ENCODE results near the gene HOXB8.

HOXB8 gene

DNA sequence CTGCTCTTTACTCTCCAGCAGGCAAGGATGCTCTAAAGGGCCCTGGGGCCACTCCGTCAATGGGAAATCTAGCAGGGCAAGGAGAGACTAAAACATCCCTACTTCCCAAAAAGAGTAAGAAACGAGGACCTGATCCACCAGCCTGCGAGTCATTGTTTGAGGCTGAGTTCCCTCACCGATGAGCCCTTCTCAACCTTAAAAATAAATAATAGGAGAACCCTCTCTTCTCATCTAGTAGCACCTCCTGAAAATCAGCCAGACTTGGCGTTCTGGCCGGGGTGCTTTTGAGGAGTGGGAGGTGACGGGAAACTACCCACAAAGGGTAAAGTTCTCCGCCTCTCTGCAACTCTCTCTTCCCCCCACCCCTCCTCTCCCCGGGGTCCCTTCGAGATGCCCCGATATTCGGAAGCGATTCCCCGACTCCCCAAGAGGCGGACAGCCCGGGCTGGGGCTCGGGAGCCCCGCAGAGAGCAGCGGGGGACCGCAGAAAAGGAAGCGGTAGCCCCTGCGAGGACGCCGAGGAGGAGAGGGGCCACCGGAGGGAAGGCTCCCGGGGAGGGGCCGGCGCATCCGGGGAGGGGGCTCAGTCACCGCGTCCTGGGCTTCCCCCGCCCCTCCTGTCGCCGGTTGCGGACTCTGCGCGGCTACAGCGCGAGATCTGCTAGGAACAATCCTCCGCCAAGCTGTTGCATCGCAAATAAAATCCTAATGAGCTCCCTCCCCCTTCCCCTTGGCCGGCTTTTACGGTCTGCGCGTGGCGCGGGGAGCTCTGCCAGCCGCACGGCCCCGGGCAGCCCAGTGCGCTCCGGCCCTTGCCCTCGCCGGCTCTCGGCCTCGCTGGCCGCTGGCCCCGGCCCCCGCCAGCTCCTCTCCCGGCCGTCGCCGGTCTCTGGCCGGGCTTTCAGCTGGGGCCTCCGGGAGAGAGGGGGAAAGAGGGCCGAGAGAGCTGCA, 9.7 kb upstream of the HOXB8 start:
- no peak for DNase-seq

DNA sequence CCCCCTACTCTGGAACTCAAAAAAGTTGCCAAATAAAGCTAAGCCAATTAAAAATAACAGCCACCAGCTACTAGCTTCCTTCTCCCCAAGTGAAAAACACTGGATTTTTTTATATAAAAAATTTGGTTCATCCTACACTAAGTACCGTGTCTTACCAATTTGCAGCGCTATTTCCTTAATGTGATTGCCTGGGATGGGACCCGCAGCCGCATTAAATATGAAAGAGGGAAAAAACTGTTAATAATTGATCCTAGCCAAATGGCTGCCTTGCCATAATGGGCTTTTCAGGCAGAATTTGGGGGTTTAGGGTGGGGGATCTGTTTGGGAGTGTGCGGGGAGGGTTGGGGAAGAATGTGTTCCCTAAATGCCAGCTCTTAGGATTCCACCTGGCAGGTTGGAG, 9.0 kb upstream of the HOXB8 start:
- no peak for DNase-seq

DNA sequence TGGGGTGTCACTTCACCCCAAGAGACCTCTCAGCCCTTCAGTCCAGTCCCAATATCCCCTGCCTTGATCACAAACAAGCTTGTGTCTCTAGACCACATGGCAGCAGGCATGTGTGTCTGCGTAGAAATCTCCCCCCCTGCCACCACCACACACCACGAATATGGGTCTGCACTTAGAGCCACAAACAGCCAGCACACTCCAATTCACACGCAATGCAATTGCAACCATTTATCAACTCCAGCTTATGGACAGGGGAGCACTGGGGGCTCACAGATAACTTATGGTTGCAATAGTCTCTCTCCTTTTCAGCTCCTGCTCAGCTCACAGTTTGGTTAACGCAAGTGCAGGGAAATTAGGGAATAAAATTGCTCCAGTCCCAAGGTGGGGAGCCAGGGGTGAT, 8.5 kb upstream of the HOXB8 start:
- no peak for DNase-seq

DNA sequence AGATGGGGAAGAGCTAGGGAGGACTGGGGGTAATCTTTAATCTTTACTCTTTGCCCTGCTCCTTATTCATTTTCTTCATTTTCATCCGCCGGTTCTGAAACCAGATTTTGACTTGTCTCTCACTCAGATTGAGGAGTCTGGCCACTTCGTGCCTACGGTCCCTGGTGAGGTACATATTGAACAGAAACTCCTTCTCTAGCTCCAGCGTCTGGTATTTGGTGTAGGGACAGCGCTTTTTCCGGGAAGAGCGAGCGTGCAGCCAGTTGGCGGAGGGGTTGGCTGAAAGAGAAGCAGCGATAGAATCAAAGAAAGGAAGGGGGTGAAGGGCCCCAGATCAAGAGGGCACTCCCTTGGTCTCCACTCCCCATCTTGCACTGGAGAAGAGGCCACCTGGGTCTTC, 7.8 kb upstream of the HOXB8 start:
- DNase-seq, result no peak

DNA sequence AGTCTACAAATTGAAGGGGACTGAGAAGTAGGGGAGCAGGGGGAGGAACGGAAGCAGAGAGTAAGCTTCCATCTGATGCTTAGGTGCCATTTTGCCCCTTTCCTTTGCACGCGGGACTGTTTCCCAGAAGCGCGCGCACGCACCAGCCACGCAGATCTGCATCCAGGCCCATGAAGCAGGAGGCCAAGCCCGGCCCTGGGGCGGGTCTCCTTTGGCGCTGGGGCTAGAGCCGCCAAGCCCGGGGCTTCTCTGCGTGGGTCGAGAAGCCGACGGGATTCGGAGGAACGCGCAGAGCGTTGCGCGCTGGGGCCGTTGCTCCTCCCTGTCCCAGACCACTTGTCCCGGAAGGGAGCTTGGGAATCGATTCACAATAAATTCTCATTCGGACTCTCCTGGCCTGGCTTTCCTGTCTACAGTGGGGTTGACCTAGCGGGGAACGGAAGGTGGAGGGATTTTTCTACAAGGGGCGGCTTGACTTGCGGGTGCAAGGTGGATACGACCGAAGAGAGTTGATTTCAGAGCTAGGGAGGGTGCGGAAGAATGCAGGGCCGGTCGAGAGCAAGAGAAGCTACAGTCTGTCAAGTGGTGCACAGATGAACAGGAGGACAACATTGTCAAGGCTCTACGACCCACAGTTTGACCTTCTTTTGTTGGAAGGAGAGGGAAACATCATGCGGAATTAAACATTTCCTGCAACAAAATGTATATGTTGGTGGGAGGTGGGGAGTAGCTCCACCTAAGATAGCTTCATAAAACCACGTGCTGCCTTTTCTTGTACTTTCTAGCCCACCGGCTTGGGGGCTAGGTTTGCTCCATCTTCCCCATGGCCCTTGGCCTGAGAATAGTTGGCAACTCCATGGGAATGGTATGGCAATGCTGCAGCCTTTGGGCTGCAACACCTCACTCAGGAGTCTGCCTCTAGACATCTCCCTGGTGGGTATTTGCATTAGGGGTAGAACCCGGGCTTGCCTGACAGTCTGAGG, 6.6 kb upstream of the HOXB8 start:
- no peak for DNase-seq

DNA sequence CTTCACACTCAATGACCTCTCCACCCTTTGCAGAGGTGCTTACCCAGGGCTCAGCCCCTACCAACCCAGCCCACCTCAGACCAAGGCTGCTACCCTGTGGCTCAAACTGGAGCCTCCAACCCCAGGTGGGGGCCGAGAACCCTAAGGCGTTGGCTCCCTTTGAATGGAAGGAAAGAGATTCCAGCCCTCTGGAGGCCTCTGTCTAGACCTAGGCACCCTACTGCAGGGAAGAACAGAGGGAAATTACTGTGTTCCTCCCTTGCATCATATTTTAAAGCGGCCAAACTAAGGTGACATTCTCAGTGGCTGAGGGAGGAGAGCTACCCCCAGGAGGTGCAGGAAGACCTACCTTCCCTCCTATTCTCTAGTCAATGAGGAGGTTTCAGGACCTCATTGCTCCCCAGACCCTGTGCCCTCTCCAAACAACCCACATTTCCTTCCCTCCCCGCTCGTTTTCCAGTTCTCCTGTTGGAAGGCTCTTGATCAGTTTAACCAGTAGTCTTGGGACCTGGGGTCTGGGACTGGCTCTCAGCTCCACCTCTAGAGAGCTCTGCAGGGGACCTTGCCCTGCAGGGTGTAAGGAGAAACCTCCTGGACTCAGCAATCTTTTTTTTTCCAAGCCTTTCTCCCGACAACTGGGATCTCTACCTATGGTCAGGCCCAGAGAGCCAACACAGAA, 5.5 kb upstream of the HOXB8 start:
- DNase-seq, result no peak

DNA sequence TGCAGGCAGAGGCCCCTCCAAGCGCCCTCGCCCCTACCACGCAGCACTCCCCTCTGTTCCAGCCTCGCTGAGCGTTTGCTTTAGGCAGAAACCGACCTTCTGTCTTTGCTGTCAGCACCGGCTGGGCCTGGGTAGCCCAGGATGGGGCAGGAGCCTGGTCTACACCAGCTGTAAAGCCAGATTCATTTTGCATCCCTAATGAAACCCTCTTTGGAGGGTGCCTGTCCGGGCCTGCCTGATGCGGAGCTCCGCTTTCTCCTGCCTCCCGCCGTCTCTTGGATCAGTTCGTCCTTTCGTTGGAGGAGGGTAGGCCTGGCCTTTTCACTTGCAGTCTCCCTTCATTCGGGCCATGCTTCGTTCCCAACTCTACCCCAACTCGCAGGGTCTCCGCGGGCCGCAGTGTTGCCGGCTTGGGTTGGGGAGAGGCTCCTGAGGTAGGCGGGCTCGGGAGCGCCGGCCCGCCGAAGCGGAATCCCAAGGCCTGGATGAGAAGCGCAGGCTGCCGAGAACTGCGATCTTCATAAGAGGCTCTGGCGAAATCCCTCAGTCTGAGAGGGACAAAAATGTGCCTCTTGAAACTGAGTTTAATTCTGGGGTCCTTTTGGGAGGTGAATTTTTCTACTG, 4.8 kb upstream of the HOXB8 start:
- no peak for DNase-seq

DNA sequence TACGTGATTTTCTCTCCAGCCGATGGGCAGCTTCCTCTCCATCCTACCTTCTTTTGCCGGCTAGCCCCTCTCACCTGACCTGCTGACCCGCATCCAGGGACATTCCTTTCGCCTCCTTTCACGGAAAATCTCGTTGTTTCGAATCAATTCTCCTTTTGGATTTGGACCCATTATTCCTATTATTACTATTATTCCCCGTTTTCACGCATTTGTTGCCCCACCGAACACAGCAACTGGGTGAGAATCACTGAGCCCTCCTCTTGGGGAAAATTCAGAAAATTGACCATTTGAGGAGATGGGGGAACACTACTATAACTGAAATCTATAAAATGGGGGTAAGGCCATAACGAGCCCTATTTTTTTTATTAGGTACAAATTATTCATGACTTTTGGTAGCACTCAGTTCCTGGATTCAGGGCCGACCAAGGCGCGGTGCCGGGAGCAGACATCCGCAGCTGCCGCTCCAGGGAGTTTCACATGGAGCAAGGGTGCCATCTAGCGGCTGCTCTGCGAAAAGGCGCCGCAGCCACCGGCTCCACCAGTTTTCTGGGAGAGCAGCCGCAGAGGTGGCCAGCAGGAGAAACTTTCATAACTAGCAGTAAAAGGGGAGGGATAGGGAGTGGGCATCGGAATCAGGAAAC, 3.3 kb upstream of the HOXB8 start:
- peak; percentile 75 for DNase-seq

DNA sequence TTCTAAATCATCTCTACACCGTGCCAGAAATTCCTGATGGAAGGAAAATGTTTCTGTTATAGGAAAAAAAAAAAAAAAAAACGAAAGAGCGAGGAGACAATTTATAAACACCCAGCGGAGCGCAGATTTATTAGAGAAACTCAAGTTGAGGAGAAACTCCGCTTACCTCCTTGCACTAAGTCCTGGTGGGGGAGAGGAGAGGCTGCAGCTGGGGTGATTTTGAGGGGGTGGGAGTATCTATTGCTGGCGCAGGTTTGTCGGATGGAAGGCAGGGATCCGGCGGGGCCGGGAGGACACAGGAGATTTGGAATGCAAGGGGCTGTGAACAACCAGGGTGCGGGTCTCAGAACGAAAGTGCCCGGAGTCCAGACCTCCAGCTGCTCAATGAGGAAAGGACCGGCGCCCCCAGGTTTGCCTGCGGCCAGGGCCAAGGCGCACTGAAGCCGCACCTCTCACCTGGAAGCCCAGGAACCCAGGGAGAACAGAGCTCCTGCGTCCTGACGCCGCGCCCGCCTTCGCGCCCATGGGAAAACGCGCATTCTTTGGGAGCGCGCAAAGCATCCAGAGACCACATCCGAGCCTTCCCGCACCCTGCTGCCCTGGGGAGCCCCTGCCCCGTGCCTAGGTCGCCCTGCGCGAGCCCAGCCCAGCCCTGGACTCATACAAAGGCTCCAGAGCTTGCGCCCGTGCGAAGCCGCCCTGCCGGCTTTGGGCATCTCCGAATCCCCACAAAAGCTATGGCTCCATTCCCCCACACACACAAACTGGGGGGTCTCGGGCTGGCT, 2.6 kb upstream of the HOXB8 start:
- DNase-seq, result no peak

DNA sequence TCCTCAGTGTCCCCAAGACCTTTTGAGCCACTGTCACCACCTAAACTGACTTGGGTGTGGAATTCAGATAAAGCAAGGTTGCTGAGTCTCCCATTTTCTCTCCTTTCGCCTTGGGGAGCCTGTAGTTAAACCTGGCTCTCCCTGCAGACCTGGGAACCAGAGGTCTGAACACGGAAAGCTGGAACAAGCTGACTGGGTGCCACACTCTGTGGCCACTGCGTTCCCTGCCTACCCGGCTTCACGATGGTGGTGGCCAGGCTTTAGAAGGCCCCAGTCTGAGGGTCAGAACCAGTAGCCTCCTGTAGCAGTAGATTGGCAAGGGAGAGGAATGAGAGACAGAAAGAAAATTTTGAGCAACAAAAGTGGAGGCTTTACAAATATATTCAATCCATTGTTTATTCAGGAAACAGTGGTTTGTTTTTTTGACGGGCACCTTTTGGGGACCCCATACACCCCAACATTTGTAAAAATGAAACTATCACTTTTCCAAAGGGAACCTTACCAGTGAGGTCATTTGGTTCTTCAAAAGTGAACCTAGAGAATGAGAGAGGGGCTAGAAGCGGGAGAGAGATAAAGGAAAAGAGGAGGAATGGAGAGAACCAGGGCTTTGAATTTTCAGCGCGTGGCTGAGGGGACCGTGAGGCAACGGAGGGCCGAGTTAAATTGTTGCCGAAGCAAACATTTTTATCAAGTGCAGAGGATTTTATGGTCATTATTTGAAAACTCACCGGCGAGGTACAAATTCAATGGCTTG, 1.8 kb upstream of the HOXB8 start:
- no peak for DNase-seq

DNA sequence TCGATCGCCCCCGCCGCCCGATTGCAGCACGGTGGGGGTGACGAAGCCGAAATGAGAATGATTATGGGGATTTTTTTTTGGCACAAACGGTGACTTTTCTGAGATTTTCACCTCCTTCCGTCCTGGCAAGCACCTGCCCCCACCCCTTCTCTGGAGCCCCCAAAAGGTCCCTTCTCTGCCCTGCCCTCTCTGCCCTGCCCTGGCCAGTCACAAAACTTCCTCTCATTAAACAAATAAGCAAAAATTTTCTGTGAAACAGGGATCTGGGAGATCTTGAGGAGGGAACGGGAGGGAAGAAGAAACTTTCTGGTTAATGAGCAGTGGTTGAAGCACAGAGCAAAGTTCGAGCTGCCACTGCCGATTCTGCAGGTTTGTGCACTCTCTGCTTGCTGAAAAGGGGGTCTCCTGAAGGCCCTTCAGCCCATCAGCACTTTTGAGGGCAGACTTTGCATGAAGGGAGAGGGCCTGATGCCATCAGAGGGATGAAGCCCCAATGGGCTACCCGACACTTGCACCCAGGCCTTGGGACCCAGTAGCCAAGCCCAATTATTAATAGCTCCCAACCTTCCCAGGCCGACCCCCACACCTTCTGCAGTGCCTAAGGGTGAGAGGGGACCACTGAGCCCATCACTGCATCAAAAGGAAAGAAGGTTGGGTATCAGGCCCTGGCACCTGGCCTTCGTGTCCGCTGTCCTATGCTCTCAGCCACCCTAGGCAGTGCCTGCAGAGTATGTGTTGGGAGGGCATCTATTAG, 1.0 kb upstream of the HOXB8 start:
- DNase-seq, result no peak

DNA sequence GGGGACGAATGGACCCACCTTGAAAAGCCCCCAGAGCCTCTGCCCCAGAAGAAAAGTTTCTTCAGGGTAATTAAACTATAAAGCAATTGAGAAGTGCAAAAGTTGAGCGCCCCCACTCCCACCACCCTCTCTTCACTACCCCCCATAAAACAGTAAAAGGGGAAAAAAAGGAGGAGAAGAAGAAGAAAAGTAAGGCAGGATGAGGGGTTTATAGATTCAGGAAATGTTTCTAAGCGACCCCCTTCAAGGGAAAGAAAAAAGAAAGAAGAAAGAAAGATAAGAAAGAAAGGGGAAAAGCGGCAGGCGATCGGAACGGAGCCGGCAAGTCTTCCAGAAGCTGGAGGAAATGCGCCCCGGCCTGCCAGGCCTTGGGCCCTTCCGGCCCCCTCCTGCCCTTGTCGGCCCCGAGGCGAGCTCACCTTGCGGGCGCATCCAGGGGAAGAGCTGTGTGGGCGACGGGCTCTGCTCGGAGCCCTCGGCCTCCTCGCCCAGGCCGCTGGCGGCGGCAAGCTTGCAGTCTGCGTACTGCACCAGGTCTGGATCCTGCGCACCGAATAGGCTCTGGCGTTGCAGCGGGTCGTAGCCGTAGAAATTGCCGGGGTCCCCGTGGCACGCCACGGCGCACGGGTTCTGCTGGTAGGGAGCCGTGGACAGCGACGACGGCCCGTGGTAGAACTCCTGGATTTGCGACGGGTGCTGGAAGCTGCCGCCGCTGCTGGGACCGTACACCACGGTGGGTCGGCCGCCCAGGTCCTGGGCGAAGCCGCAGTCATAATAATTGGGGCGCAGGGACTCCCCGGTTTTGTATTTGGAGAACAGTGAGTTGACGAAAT, 1.0 kb downstream of the HOXB8 start:
- no peak for DNase-seq

DNA sequence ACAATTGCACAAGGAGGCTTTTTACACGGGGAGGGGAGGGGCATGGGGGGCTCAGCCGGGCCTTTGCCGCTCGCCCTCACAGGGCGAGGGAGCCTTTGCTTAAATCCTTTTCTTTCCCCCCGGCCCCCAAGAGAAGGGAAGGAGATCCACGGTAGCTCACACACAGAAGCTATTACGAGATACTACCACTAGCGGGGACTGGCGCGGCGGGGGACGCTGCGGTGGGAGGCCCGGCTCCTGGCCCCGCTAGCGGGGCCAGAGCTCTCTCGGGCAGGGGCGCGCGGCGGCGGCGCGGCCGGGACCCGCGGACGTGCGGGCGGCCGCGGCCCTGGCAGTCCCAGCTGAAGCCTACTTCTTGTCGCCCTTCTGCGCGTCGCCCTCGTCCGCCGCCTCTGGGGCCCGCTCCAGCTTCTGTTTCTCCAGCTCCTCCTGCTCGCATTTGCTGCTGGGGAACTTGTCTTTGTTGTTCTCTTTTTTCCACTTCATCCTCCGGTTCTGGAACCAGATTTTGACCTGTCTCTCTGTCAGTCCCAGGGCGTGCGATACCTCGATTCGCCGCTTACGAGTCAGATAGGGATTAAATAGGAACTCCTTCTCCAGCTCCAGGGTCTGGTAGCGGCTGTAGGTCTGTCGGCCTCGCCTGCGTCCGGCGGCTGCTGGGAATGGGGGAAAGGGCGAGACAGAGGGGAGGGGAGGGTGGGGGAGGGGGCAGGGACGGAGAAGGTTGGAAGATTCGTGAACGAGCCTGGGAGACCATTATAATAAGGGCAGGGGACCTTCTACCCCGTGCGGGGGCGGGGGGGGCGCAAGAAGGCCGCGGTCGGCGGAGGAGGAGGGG, 2.0 kb downstream of the HOXB8 start:
- peak; percentile 35 for DNase-seq

DNA sequence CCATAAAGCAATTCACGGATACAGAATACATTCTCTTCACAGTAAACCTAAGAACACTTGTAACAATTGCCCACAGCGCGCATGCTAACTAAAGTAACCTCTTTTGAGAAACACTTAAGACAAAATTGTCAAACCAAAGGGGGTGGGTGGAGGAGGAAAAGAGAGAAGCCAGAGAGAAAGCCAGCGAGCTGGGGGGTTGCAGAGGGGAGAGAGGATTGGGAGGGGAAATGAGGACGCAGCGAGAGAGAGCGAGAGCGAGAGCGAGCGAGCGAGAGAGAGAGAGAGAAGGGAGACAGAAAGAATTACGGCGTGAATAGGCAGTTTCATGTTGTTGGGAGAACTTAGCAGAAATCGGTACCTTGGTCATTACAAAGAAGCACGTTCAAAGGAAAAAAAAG, 2.6 kb downstream of the HOXB8 start:
- DNase-seq, result no peak

DNA sequence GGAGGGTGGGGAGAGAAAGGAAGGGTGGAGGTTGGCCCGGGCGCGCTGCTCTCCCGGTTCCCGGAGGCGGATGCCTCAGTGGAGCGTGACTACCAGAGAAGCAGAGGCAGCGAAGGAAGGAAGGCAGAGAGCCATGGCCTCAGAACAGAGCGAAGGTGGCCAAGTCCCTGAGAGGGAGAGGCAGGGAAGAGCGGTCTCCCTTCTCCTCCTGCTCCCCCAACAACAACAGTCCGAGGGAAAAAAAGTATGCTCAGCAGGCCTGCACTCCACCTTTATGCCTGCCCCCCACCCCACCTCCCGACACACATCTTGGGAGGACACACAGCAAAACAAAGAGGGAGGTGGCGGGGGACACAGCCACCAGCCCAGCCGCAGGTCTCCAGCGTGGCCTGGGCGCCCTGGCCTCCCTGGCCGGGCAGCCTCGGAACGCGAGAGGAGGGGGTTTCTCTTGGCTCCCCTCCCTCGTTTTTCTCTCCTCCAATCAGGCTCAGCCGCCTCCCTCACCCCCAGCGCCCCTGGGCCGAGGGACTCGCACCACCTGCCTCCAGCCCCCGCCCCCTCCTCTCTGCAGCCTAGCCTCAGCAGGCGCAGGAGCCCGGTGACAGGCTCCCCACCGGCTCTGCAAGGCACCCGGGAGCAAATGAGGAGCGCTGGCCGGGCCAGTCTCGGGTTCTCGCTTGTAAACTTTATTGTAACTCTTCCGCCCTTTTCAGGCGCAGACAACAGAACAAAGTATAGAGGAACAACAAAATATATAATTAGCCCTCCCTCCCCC, 3.2 kb downstream of the HOXB8 start:
- DNase-seq, result no peak

DNA sequence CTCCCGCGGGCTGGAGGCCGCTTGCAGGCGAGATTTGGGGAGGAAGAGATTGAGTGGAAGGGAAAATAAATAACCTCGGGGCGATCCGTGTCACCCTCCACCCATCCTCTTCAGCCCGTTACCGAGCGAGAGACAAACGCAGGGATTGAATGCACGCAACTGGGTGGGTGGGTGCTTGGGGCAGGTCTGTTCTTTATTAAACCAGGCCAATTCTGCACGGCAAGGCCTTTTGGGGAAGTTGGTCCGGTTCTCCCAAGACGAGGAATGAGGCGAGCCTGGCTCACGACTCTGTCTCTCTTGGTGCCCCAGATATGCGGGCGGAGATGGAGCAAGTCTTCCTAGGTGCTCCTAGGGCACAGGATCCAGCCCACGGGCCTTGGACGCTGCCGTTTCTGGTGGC, 3.9 kb downstream of the HOXB8 start:
- DNase-seq, result no peak

Measured in CD4-positive, alpha-beta T cell treated with Interleukin-15 for 1 hour (primary cell).